Cortex of kidney (tissue), 1 donor: Measurements from ENCODE around the gene IFNA16.
"Not testable (repeated sequence)": the region's sequence is repeated elsewhere in the genome, so short reads cannot be mapped to it uniquely, and the experiment has no call there.

Source experiments
- DNase-seq: peaks from one replicate; lab custom pipeline; 2025; lab: John Stamatoyannopoulos, UW

Gene IFNA16

DNA sequence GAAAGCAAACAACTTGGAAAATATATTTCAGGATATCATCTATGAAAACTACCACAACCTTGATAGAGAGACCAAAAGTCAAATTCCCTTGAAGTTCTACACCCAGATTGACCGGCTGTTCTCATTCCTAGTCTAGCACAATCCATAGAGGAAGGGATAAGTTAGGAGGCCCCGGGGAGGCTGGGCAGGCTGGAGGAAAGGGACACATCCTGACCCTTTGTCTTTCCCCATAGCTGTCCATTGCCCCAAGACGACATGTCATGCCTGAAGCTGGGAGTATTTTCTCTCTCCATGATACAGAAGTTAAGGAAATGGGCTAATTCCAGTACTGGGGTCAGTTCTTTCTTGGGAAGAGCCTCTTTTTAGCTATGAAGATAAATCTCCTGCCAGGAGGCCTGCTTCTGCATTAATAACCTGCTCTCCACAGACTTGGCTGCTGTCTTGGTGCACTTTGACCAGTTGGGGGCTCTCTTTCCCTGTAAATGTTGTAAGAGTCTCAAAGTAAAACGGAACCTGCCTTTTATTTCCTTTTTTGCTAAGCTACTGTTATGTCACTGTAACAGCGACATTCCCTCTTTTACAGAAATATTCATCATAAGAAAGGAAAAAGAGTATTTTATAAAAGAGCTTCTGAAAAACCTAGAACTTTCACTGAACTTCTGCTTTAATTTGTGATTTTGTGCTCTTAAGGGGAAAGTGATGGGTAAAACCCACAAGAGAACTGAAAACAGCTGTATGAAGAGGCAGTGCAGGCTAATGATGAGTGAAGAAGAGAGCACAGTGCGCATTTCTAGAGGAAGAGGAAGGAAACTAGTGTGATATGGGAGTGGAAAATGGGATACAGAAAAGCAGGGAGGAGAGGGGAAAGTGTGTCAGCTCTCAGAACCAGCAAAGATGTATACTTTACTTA is 22.0 kb downstream of the IFNA16 start:
- not testable (repeated sequence) for DNase-seq

DNA sequence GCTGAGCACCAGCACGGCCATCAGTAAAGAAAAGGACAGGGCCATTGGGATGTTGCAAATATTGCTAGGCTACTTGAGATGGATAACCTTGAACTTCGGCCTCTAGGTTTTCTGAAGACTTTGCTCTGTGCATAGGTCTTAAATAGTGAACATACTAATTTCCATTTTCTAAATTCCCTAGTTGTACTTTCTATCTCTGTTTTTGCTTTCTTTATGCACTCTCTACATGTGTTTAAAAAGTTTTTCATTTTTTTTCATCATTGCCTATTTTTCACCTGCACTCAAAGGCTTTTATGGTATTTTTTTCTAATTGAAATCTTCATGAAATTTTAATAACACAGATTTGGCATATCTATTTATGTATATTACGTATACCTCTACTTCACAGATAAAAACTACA is 29.6 kb downstream of the IFNA16 start, which contains the start of gene IFNA4:
Gene IFNA4, minus strand, starts transcription at position 101 of the 400 bp plus-strand sequence. Its CDS starts 56 bp downstream, at position 45.
- DNase-seq = not testable (repeated sequence)

DNA sequence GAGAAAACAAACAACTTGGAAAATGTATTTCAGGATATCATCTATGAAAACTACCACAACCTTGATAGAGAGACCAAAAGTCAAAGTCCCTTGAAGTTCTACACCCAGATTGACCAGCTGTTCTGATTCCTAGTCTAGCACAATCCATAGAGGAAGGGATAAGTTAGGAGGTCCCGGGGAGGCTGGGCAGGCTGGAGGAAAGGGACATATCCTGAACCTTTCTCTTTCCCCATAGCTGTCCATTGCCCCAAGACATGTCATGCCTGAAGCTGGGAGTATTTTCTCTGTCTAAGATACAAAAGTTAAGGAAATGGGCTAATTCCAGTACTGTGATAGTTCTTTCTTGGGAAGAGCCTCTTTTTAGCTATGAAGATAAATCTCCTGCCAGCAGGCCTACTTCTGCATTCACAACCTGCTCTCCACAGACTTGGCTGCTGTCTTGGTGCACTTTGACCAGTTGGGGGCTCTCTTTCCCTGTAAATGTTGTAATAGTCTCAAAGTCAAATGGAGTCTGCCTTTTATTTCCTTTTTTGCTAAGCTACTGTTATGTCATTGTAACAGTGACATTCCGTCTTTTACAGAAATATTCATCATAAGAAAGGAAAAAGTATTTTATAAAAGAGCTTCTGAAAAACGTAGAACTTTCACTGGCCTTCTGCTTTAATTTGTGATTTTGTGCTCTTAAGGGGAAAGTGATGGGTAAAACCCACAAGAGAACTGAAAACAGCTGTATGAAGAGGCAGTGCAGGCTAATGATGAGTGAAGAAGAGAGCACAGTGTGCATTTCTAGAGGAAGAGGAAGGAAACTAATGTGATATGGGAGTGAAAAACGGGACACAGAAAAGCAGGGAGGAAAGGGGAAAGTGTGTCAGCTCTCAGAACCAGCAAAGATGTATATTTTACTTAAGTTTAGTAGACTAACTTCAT is 34.0 kb downstream of the IFNA16 start:
- DNase-seq = not testable (repeated sequence)

DNA sequence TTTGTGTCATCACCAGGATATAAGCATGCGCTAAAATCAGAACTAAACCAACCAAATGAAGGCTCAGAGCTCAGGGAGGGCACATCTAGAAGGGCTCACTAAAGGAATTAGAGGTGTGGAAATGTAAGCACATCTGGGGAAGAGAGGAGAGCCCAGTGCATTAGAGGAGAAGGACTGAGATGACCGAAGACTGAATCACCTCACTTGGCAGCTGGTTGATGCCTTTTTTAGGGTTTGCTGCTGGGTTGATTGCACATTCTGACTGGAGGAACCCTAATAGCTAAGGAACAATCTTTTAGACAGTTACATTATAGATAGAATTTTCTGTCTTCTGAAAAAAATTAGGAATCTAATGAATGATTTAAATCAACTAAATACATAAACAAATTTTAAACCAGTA is 42.4 kb downstream of the IFNA16 start:
- DNase-seq = no peak

DNA sequence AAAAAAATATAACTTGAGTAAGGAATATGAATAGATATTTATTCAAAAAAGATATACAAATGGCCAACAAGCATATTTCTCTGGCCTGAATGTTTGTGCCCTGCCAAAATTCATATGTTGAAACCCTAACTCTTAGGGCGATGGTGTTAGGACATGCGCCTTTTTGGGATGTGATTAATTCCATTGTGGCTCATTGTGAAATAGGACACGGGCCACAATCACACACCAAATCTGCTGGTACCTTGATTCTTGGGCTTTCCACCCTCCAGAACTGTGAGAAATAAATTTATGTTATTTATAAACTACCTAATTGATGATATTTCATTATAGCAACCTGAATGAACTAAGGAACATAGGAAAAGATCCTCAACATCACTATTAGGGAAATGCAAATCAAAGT is 45.0 kb downstream of the IFNA16 start:
- DNase-seq = no peak

DNA sequence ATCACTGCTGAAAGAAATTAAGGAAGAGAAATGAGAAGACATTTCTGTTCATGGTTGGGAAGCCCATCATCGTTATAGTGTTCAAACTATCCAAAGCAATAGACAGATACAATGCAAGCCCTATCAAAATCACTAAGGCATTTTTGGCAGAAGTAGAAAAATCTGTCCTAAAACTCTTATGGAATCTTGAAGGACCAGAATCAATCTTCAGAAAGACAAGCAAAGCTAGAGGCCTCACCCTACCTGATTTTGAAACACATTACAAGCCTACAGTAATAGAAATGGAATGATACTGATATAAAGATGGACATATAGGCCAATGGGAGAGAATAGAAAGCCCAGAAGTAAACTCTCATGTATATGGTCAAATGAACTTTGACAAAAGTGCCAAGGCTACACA is 45.8 kb downstream of the IFNA16 start:
- no peak for DNase-seq

DNA sequence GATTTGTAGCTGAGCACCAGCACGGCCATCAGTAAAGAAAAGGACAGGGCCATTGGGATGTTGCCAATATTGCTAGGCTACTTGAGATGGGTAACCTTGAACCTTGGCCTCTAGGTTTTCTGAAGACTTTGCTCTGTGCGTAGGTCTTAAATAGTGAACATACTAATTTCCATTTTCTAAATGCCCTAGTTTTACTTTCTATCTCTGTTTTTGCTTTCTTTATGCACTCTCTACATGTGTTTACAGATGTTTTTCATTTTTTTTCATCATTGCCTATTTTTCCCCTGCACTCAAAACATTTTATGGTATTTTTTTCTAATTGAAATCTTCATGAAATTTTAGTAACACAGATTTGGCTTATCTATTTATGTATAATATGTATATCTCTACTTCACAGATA is 50.6 kb downstream of the IFNA16 start, which contains the start of gene IFNA21:
Gene IFNA21, minus strand, starts transcription at position 101 of the 400 bp plus-strand sequence. Its CDS starts 48 bp downstream, at position 53.
- not testable (repeated sequence) for DNase-seq
